K562 (cell line): Measurements from ENCODE around the gene CD248.
"Not testable (repeated sequence)": the region's sequence is repeated elsewhere in the genome, so short reads cannot be mapped to it uniquely, and the experiment has no call there.

Experiments used
- CEBPG ChIP-seq, 3 experiments: fragments of 200-800 bp in 1 of 3; sonication (Bioruptor generic) in 1 of 3; sonication (generic) in 1 of 3; formaldehyde crosslinking in 1 of 3; IDR thresholded peaks in 2 of 3; conservative IDR thresholded peaks in 1 of 3; 2 replicates each; pipeline versions ENCODE4 v1.6.1 to v1.8.0; 2016 to 2022; ENCODE audit warnings: missing compliant biosample characterization in 2 of 3, missing genetic modification characterization in 2 of 3, mild to moderate bottlenecking in 1 of 3, missing genetic modification reagents in 1 of 3
- FOXM1 ChIP-seq, 2 experiments: fragments of 450-650 bp in 1 of 2; sonication (generic) in 1 of 2; formaldehyde crosslinking in 1 of 2; IDR thresholded peaks; 2 replicates each; pipeline versions ENCODE4 v1.6.1 to v1.9.0; 2017 to 2022; ENCODE audit warnings: low read depth in 2 of 2, mild to moderate bottlenecking in 2 of 2, missing genetic modification reagents in 1 of 2, moderate library complexity in 1 of 2
- HEY1 ChIP-seq: fragments of 250-450 bp; sonication (Bioruptor Pico); IDR thresholded peaks from 2 replicates; pipeline ENCODE4 v1.5.0; 2020; ENCODE audit warnings: mild to moderate bottlenecking, moderate library complexity, borderline replicate concordance
- JUNB ChIP-seq: fragments of 450-650 bp; formaldehyde crosslinking; conservative IDR thresholded peaks from 2 replicates; pipeline ENCODE4 v1.4.0; 2020; ENCODE audit warnings: mild to moderate bottlenecking
- TF ChIP-seq, protein P1 (sequence below): sonication (generic); formaldehyde crosslinking; IDR thresholded peaks from 2 replicates; pipeline ENCODE4 v1.8.1; 2022; ENCODE audit warnings: missing genetic modification reagents

- TF ChIP-seq, protein P1, sequence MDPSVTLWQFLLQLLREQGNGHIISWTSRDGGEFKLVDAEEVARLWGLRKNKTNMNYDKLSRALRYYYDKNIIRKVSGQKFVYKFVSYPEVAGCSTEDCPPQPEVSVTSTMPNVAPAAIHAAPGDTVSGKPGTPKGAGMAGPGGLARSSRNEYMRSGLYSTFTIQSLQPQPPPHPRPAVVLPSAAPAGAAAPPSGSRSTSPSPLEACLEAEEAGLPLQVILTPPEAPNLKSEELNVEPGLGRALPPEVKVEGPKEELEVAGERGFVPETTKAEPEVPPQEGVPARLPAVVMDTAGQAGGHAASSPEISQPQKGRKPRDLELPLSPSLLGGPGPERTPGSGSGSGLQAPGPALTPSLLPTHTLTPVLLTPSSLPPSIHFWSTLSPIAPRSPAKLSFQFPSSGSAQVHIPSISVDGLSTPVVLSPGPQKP (CRISPR knock-in tag): not testable (repeated sequence)
- not testable (repeated sequence) for TF ChIP-seq CEBPG (CRISPR knock-in tag; IDR thresholded peaks at IDR 0.05); CEBPG (tag; conservative IDR thresholded peaks at IDR 0.05 in 1 of 2, IDR thresholded peaks at IDR 0.05 in 1 of 2); FOXM1 (IDR thresholded peaks at IDR 0.05; ENCODE audit: low read depth); FOXM1 (CRISPR knock-in tag; IDR thresholded peaks at IDR 0.05; ENCODE audit: low read depth); JUNB (CRISPR knock-in tag); HEY1 (CRISPR knock-in tag)
These were observed 5.9 kb downstream of the CD248 start for GRCh38 chr11:66310803-66311440.
